ENCODE results near the gene FLYWCH1. TPM values are rescaled to one million over a fixed set of nuclear protein-coding genes. Genes with fewer than 3 reads are reported as not detected.

Gene FLYWCH1
- total and polyA plus RNA-seq, 10 of the 15 experiments (the other 5 are each of a cell fraction or from before 2014, with no cell fraction given), result 0.47 to 33.8 (median 11.2) TPM

GRCh38 chr16:2936436-2937011, 24.8 kb downstream of the FLYWCH1 start (continued):
- TF ChIP-seq NR2C2 (IDR thresholded peaks at IDR 0.05; ENCODE audit: borderline replicate concordance, control insufficient read depth, insufficient read length, low read depth), result no peak
- no peak for TF ChIP-seq GATAD2B (conservative IDR thresholded peaks at IDR 0.05; ENCODE audit: low read depth)
- no peak for TF ChIP-seq CBFB (IDR thresholded peaks at IDR 0.05; ENCODE audit: low read depth)
- no peak for TF ChIP-seq NR2F1 (conservative IDR thresholded peaks at IDR 0.05)
- no peak for TF ChIP-seq ZNF592 (IDR thresholded peaks at IDR 0.05)
- no peak for TF ChIP-seq IRF5 (IDR thresholded peaks at IDR 0.05; ENCODE audit: borderline replicate concordance)
- no peak for TF ChIP-seq IRF4 (IDR thresholded peaks at IDR 0.05; ENCODE audit: low read depth, low read length)

GRCh38 chr16:2937170-2937569, 25.4 kb downstream of the FLYWCH1 start:
- RAD21 ChIA-PET (ENCODE audit: unreplicated experiment), result no interaction called here
- no peaks in the 10 kb centered on the region for H4K20me1 ChIP-seq (ENCODE audit: control insufficient read depth, insufficient read depth)
- in situ Hi-C loops (cut with MboI) (no loop called here), intact Hi-C loops (cut with micrococcal nuclease; ENCODE audit: unreplicated experiment) (no loop called here)
- no peaks in the 10 kb centered on the region for H3K79me2 ChIP-seq (ENCODE audit: control insufficient read depth, insufficient read depth, low read length)
- DNase-seq (ENCODE audit: low read depth, low spot score) (no peak), FAIRE-seq (no peak), ATAC-seq (no peak)
- H3K4me1 ChIP-seq (ENCODE audit: control insufficient read depth, insufficient read depth, low read length), result peaks cover 5% of the 10 kb centered on the region; the same call in 1 of the 2 replicates
- H3K9me3 ChIP-seq (replicated peaks; ENCODE audit: control insufficient read depth, insufficient read depth, low read length), result no peaks in the 10 kb centered on the region
- 92% methylated on average over 22 of the region's 24 CpGs for WGBS (ENCODE audit: insufficient coverage, insufficient replicate concordance, low lambda C conversion rate, missing lambda C conversion rate)
- BruUV-seq (replicated peaks), result no TSS peak
- H3K27me3 ChIP-seq (replicated peaks in 1 of 2; ENCODE audit: control insufficient read depth in 2 of 2, insufficient read depth in 2 of 2, low read length in 1 of 2), result no peaks in the 10 kb centered on the region
- peaks cover 10 to 16% of the 10 kb centered on the region in 2 experiments; a peak in 3 of 4 replicates for H3K36me3 ChIP-seq (ENCODE audit: control insufficient read depth in 2 of 2, insufficient read depth in 2 of 2, low read length in 1 of 2)
- no peak overlapping the region for H3K4me3 ChIP-seq
- POLR2A ChIA-PET, result no interaction called here
- H2AFZ ChIP-seq (ENCODE audit: control insufficient read depth, low read depth, low read length), result no peak overlapping the region
- SMC1A ChIA-PET (ENCODE audit: uncharacterized antibody, unreplicated experiment), result no interaction called here
- H3K9ac ChIP-seq (ENCODE audit: control insufficient read depth, insufficient read depth, low read length), result no peak overlapping the region
- CTCF ChIA-PET, result no interaction called here
- H3K4me2 ChIP-seq (ENCODE audit: control insufficient read depth, insufficient read depth), result no peak overlapping the region
- H3K27ac ChIP-seq (ENCODE audit: control insufficient read depth, insufficient read depth), result no peak overlapping the region
- no peak for TF ChIP-seq ATF2 (IDR thresholded peaks at IDR 0.05; ENCODE audit: low read length)
- TF ChIP-seq PKNOX1 (IDR thresholded peaks at IDR 0.05), result no peak
- TF ChIP-seq JUND (IDR thresholded peaks at IDR 0.05; ENCODE audit: low read depth, low read length), result no peak
- no peak for TF ChIP-seq ZSCAN29 (IDR thresholded peaks at IDR 0.05)
- no peak for TF ChIP-seq RBBP5 (conservative IDR thresholded peaks at IDR 0.05)
- no peak for TF ChIP-seq BRCA1 (IDR thresholded peaks at IDR 0.05; ENCODE audit: low read depth, low read length)
- no peak for TF ChIP-seq KAT2A (conservative IDR thresholded peaks at IDR 0.05; ENCODE audit: control insufficient read depth, low read depth, low read length)
- TF ChIP-seq SRF (IDR thresholded peaks at IDR 0.05; ENCODE audit: low read depth in 2 of 2, low read length in 2 of 2), result no peak
- no peak for TF ChIP-seq CBX5 (IDR thresholded peaks at IDR 0.05; ENCODE audit: low read depth)
- TF ChIP-seq ZNF274 (IDR thresholded peaks at IDR 0.05; ENCODE audit: insufficient read depth, insufficient read length), result no peak
- no peak for TF ChIP-seq YBX1 (IDR thresholded peaks at IDR 0.05)
